ENCODE data around the gene METTL3.
A peak's percentile ranks its signal among the peaks of the same experiment; 100 is the strongest.
"Not testable (repeated sequence)": the region's sequence is repeated elsewhere in the genome, so short reads cannot be mapped to it uniquely, and the experiment has no call there.

METTL3 gene

GRCh38 chr14:21510735-21511657 is at the start of gene METTL3:
TSS of gene METTL3 (minus strand) at chr14:21511340. CDS start at chr14:21511223, 117 bp downstream.
- peak; percentile 98 for DNase-seq

- no peak for DNase-seq
These were observed 47.6 kb upstream of the METTL3 start for GRCh38 chr14:21558703-21559170.

- peak; percentile 88 for DNase-seq
These were observed 46.2 kb upstream of the METTL3 start for GRCh38 chr14:21557084-21557901.

GRCh38 chr14:21556378-21557083 is 45.4 kb upstream of the METTL3 start:
- DNase-seq: no peak

- DNase-seq: no peak
These were observed 42.1 kb upstream of the METTL3 start for GRCh38 chr14:21553266-21553665.

- not testable (repeated sequence) for DNase-seq
These were observed 33.4 kb upstream of the METTL3 start for GRCh38 chr14:21544588-21544987.

- no peak for DNase-seq
These were observed 32.8 kb upstream of the METTL3 start for GRCh38 chr14:21543963-21544362.

- no peak for DNase-seq
These were observed 32.4 kb upstream of the METTL3 start for GRCh38 chr14:21543521-21543960.

- no peak for DNase-seq
These were observed 30.4 kb upstream of the METTL3 start for GRCh38 chr14:21541413-21542074.

- no peak for DNase-seq
These were observed 28.2 kb upstream of the METTL3 start for GRCh38 chr14:21539189-21539940.

GRCh38 chr14:21537090-21537424 is 25.9 kb upstream of the METTL3 start:
- no peak for DNase-seq

GRCh38 chr14:21536418-21537089 is 25.4 kb upstream of the METTL3 start:
- DNase-seq: no peak

GRCh38 chr14:21535545-21536417 is 24.6 kb upstream of the METTL3 start:
- DNase-seq: no peak

- no peak for DNase-seq
These were observed 23.4 kb upstream of the METTL3 start for GRCh38 chr14:21534576-21534975.

GRCh38 chr14:21533294-21533693 is 22.2 kb upstream of the METTL3 start:
- DNase-seq: no peak

GRCh38 chr14:21529515-21529914 is 18.4 kb upstream of the METTL3 start:
- DNase-seq: no peak

- DNase-seq: no peak
These were observed 17.5 kb upstream of the METTL3 start for GRCh38 chr14:21528381-21529348.

- DNase-seq: no peak
These were observed 16.2 kb upstream of the METTL3 start for GRCh38 chr14:21527318-21527679.
